BE2C (cell line): ENCODE results near the gene HDGFL2.

ENCODE experiments used
- DNase-seq: peaks from one replicate; pipeline ENCODE4 v3.0.0-alpha.2; 2020
- H3K27me3 ChIP-seq: fragments of 250-450 bp; sonication (Bioruptor Pico); 2 replicates; pipeline ENCODE4 v1.5.1; 2020; ENCODE audit warnings: mild to moderate bottlenecking
- H3K36me3 ChIP-seq: fragments of 250-450 bp; sonication (Bioruptor Pico); 2 replicates; pipeline ENCODE4 v1.5.1; 2020; ENCODE audit warnings: mild to moderate bottlenecking
- H3K4me1 ChIP-seq: fragments of 250-450 bp; sonication (Bioruptor Pico); 2 replicates; pipeline ENCODE4 v1.5.1; 2020
- H3K4me3 ChIP-seq: 2 replicates; pipeline ENCODE4 v1.5.1; 2011; ENCODE audit warnings: low read depth, low read length
- H3K9me3 ChIP-seq: fragments of 250-450 bp; sonication (Bioruptor Pico); 2 replicates; pipeline ENCODE4 v1.5.1; 2020
- TF ChIP-seq, protein P1 (sequence below): IDR thresholded peaks from 2 replicates; pipeline ENCODE4 v1.5.1; 2012; ENCODE audit warnings: mild to moderate bottlenecking, low read depth, low read length

HDGFL2 gene

DNA sequence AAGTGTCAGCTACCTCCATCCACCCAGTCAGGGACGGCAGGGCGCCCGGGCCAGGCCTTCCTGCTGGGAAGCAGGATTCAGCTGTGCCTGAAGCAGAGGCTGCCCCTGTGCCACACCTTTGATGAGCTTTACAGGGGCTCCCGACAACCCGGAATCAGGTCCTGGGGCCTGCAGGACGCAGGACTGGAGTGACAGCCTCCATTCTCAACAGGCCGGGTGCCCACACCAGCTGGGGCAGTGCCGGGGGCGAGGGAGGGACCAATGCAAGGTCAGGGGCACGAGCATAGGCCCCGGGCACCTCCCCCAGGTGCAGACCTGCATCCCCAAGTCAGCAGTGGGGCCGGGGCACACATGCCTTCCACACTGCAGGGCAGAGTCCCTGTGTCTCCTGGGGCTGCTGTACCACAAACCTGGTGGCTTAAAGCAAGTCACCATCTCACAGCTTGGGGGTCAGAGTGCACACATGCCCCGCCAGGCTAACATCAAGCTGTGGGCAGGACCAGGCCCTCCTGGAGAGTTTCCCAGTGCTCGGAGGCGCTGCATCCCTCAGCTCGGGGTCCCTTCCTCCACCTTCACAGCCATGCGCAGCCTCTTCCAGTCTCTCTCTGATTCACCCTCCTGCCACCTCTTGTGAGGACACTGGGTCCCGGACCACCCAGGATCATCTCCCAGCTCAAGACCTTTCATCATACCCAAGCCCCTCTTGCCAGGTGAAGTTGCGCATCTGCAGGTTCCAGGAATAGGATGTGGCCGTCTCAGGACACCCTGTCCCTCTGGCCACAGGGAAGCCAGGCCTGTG lies 27.9 kb upstream of the HDGFL2 start:
- Histone ChIP-seq H3K27me3 (no peaks in the 10 kb centered on the region), H3K9me3 (no peaks in the 10 kb centered on the region), H3K4me3 (no peak overlapping the region), H3K4me1 (no peaks in the 10 kb centered on the region), H3K36me3 (peaks cover 80% of the 10 kb centered on the region)
- no peak for DNase-seq
- TF ChIP-seq, protein P1, sequence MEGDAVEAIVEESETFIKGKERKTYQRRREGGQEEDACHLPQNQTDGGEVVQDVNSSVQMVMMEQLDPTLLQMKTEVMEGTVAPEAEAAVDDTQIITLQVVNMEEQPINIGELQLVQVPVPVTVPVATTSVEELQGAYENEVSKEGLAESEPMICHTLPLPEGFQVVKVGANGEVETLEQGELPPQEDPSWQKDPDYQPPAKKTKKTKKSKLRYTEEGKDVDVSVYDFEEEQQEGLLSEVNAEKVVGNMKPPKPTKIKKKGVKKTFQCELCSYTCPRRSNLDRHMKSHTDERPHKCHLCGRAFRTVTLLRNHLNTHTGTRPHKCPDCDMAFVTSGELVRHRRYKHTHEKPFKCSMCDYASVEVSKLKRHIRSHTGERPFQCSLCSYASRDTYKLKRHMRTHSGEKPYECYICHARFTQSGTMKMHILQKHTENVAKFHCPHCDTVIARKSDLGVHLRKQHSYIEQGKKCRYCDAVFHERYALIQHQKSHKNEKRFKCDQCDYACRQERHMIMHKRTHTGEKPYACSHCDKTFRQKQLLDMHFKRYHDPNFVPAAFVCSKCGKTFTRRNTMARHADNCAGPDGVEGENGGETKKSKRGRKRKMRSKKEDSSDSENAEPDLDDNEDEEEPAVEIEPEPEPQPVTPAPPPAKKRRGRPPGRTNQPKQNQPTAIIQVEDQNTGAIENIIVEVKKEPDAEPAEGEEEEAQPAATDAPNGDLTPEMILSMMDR = no peak

DNA sequence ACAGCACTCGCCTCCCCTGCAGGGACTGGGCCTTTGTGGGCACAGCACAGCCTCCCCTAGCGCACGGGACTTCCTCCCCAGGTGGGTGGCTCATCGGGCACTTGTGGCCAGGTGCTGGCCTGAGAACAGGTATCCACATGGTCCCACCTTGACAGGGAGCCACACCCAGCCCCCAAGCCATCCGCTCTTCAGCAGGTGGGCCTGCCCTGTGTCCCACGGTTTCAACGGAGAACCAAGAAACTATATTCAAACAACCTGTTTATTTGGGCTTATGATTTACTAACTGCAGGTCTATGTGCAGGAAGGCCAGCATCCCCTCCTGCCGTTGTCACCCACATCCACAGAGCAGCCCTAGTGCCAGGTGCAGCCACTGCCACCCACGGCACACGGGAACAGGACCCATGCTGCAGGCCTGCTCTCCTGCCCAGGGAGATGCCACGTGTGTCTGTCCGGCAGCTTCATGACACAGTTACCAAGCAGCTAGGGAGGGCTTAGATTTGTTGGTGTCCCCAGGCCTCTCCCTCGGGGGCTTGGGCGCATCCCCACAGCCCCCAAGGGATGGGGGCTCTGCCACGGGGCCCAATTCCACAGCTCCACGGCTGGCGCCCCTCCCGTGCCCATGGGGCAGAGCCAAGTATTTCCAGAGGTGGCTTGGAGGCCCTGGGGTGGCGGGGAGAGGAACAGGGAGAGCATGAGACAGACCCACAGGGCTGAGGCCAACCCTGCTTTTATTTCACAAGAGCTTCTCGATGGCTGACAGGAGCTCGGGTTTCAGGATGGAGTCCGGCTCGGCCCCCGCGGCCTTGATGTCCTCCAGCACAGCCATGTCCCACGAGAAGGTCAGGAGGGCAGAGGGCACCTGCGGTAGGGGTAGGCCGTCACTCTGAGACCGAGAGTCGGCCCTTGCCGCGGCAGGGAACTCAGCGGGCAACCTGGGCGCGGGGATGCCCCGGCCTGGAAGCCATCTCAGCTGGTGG lies 27.0 kb upstream of the HDGFL2 start:
- Histone ChIP-seq H3K4me3 (no peak overlapping the region), H3K9me3 (no peaks in the 10 kb centered on the region), H3K4me1 (no peaks in the 10 kb centered on the region), H3K36me3 (peaks cover 75% of the 10 kb centered on the region), H3K27me3 (no peaks in the 10 kb centered on the region)
- no peak for DNase-seq
- TF ChIP-seq, protein P1 = no peak

DNA sequence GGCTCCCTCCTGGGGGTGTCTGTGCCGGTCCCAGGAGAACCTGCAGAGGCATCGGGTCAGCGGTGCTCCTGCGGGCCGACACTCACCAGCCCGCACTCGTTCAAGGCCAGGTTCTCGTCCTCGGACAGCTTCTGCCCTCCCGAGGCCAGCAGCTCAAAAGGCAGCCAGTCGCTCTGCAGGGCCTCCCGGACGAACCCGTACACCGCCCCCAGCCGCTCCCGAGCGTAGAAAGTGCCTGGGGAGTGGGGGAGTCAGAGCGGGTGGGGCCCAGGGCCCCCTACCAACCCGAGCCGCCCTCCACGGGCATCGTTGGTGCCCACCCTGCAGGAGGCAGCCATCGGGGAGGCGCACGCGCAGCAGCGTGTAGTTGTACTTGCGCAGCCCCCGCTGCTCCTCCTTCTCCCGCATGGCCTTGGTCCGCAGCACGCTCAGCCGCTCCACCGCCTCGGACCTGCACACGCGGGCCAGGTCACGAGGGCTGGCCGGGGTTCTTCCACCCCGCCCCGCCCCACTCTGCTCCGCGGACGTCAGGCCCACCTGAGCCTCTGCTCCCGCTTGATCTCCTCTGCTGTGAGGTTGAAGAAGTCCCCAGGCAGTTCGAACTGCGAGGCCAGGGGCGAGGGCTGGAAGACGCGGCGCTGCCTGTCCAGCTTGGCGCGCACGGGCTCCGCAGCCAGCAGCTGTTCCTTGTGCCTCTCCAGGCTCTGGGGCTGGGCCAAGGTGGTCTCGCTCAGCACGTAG lies 26.0 kb upstream of the HDGFL2 start:
- Histone ChIP-seq H3K4me1 (no peaks in the 10 kb centered on the region), H3K36me3 (peaks cover 67% of the 10 kb centered on the region), H3K27me3 (no peaks in the 10 kb centered on the region), H3K9me3 (no peaks in the 10 kb centered on the region), H3K4me3 (no peak overlapping the region)
- DNase-seq = no peak
- TF ChIP-seq, protein P1 = no peak

DNA sequence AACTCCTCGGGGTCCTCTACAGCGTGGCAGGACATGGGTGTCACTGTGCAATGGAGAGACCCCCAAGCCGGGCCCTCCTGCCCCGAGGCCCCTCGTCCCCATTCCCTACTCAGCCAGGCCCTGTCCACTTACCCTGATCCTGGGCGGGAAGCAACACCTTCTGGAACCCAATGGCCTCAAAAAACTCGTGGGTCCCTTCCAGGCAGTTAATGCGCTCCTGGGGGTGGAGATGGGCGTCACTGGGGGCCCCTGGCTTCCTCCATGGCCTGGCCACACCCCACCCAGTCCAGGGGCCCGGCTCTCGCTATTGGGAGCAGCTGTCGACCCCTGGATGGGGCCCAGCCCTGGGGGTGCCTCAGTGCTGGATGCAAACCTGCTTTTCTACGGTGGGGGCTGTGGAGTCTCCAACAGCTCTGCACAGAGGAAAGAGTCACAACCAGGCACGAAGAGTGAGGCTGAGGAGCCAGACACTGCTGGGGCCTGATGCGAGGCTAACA lies 25.3 kb upstream of the HDGFL2 start:
- H3K27me3 ChIP-seq = no peaks in the 10 kb centered on the region
- H3K36me3 ChIP-seq = peaks cover 66% of the 10 kb centered on the region
- TF ChIP-seq, protein P1 = no peak
- H3K4me1 ChIP-seq = no peaks in the 10 kb centered on the region
- no peak overlapping the region for H3K4me3 ChIP-seq
- DNase-seq = no peak
- H3K9me3 ChIP-seq = no peaks in the 10 kb centered on the region

DNA sequence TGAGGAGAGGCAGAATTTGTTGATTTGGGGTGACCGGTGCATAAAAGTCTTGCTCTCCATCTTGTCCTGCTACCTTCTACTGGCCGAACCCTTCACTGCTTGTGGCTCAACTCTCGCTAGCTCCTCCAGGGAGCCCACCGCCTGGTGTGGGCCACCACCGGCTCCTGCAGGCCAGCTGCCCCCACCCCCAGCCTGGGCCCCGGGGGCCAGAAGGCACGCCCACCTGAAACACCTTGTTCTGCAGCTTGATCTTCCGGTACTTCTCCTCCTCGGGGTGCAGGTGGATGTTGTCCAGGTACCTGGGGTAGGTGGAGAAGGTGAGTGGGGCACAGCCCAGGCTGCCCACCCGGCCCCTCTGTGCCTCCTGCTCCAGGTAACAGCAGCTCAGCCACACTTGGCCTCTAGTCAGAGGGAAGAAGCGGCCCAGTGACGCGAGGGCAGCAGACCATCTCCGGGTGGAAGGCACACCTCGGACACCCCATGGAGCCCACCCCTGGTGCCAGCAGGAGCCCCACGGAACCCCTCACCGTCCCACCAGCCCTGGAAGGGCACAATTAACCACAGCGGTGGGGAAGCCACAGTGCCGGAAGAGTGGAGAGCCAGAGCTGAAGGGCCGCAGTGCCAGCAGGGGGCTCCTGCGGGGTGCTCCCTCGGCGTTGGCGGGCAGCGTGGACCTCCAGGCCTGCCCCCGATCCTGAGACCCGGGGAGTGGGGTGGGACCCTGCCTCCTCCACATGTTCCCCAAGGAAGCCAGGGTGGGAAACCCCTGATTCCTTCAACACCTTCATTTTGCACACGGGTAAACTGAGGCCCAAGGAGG lies 24.6 kb upstream of the HDGFL2 start:
- no peaks in the 10 kb centered on the region for H3K9me3 ChIP-seq
- no peaks in the 10 kb centered on the region for H3K4me1 ChIP-seq
- TF ChIP-seq, protein P1 = no peak
- DNase-seq = no peak
- no peak overlapping the region for H3K4me3 ChIP-seq
- peaks cover 64% of the 10 kb centered on the region for H3K36me3 ChIP-seq
- no peaks in the 10 kb centered on the region for H3K27me3 ChIP-seq
